ENCODE results near the gene IQUB. TPM values are rescaled to one million over a fixed set of nuclear protein-coding genes. Genes with fewer than 3 reads are reported as not detected.
"Not testable (repeated sequence)": the region's sequence is repeated elsewhere in the genome, so short reads cannot be mapped to it uniquely, and the experiment has no call there.

IQUB gene
- total RNA-seq, 1 donor from 2014 or later, result 0.20 TPM

- DNase-seq (ENCODE audit: low read depth in 2 of 2), result no peak
Measured at GRCh38 chr7:123492485-123492884, 41.9 kb downstream of the IQUB start.

GRCh38 chr7:123485721-123486120 lies 48.7 kb downstream of the IQUB start:
- DNase-seq (ENCODE audit: low read depth in 2 of 2), result no peak

GRCh38 chr7:123485187-123485586 lies 49.2 kb downstream of the IQUB start:
- no peak for DNase-seq (ENCODE audit: low read depth in 2 of 2)

- DNase-seq (ENCODE audit: low read depth in 2 of 2), result no peak
Measured at GRCh38 chr7:123484199-123484598, 50.2 kb downstream of the IQUB start.

GRCh38 chr7:123480107-123480506 lies 54.3 kb downstream of the IQUB start:
- no peak for DNase-seq (ENCODE audit: low read depth in 2 of 2)

GRCh38 chr7:123478056-123478455 lies 56.3 kb downstream of the IQUB start:
- DNase-seq (ENCODE audit: low read depth in 2 of 2), result not testable (repeated sequence)

- DNase-seq (ENCODE audit: low read depth in 2 of 2), result no peak
Measured at GRCh38 chr7:123472750-123473445, 61.5 kb downstream of the IQUB start.

- DNase-seq (ENCODE audit: low read depth in 2 of 2), result no peak
Measured at GRCh38 chr7:123472327-123472726, 62.1 kb downstream of the IQUB start.

GRCh38 chr7:123468303-123468702 lies 66.1 kb downstream of the IQUB start:
- no peak for DNase-seq (ENCODE audit: low read depth in 2 of 2)

GRCh38 chr7:123463890-123464289 lies 70.5 kb downstream of the IQUB start:
- no peak for DNase-seq (ENCODE audit: low read depth in 2 of 2)

- DNase-seq (ENCODE audit: low read depth in 2 of 2), result peak in 1 of 2 donors; percentile 4
Measured at GRCh38 chr7:123460616-123461015, 73.8 kb downstream of the IQUB start.

- no peak for DNase-seq (ENCODE audit: low read depth in 2 of 2)
Measured at GRCh38 chr7:123455965-123456470, 78.4 kb downstream of the IQUB start.

- DNase-seq (ENCODE audit: low read depth in 2 of 2), result no peak
Measured at GRCh38 chr7:123440101-123440548, 94.3 kb downstream of the IQUB start.

GRCh38 chr7:123439191-123439590 lies 95.2 kb downstream of the IQUB start:
- DNase-seq (ENCODE audit: low read depth in 2 of 2), result no peak

GRCh38 chr7:123437447-123437995 lies 96.9 kb downstream of the IQUB start:
- no peak for DNase-seq (ENCODE audit: low read depth in 2 of 2)

- no peak for DNase-seq (ENCODE audit: low read depth in 2 of 2)
Measured at GRCh38 chr7:123435080-123435700, 99.2 kb downstream of the IQUB start.

GRCh38 chr7:123433665-123434064 lies 100.7 kb downstream of the IQUB start:
- no peak for DNase-seq (ENCODE audit: low read depth in 2 of 2)

GRCh38 chr7:123432601-123433000 lies 101.8 kb downstream of the IQUB start:
- DNase-seq (ENCODE audit: low read depth in 2 of 2), result no peak

GRCh38 chr7:123431075-123431614 lies 103.2 kb downstream of the IQUB start:
- DNase-seq (ENCODE audit: low read depth in 2 of 2), result no peak

- no peak for DNase-seq (ENCODE audit: low read depth in 2 of 2)
Measured at GRCh38 chr7:123425246-123425645, 109.1 kb downstream of the IQUB start.

GRCh38 chr7:123424463-123424862 lies 109.9 kb downstream of the IQUB start:
- no peak for DNase-seq (ENCODE audit: low read depth in 2 of 2)

GRCh38 chr7:123423622-123424021 lies 110.8 kb downstream of the IQUB start:
- DNase-seq (ENCODE audit: low read depth in 2 of 2), result no peak
